Measurements from ENCODE around the gene CREBRF. TPM values are rescaled to one million over a fixed set of nuclear protein-coding genes. Genes with fewer than 3 reads are reported as not detected.

CREBRF gene
- total and polyA plus RNA-seq, 2 donors (not counting 1 experiment from before 2014, with no cell fraction given) = 29.7 to 89.7 TPM

- no peaks in the 10 kb centered on the region for H3K79me2 ChIP-seq (ENCODE audit: control insufficient read depth, insufficient read depth, low read length)
- Mint-ChIP-seq H3K4me1 (no peaks in the 10 kb centered on the region), H3K4me3 (no peak overlapping the region), H3K27ac (no peak overlapping the region), H3K27me3 (no peaks in the 10 kb centered on the region), H3K9me3 (ENCODE audit: insufficient read depth) (no peaks in the 10 kb centered on the region)
- ATAC-seq (ENCODE audit: low read depth) (no peak), DNase-seq (peak; percentile 18)
- H3K27me3 ChIP-seq (replicated peaks in 1 of 4; ENCODE audit: control extremely low read depth in 1 of 4, control insufficient read depth in 3 of 4, insufficient read depth in 4 of 4, low read length in 3 of 4) = peaks cover 0 to 2% (median 0%) of the 10 kb centered on the region in 4 experiments
- intact Hi-C loops (cut with micrococcal nuclease) = no loop called here
- H3K4me3 ChIP-seq (ENCODE audit: control extremely low read depth in 1 of 5, extremely low read depth in 1 of 5, insufficient read depth in 1 of 5, low read depth in 2 of 5, low read length in 4 of 5) = no peak overlapping the region
- H4K20me1 ChIP-seq (ENCODE audit: control insufficient read depth, insufficient read depth, low read length, poor library complexity, severe bottlenecking) = no peaks in the 10 kb centered on the region
- CTCF ChIA-PET = interaction anchor here (0.9 kb wide), 1 partner anchor 204 kb away, joined by 4 read pairs; the partner anchor contains the start of gene ATP6V0E1
- H3K9ac ChIP-seq (ENCODE audit: low read length) = no peak overlapping the region
- H3K9me3 ChIP-seq (ENCODE audit: control extremely low read depth in 1 of 3, control insufficient read depth in 2 of 3, insufficient read depth in 1 of 3, low read length in 2 of 3) = peaks cover 0 to 2% (median 0%) of the 10 kb centered on the region in 3 donors
- H2AFZ ChIP-seq (ENCODE audit: insufficient read depth, low read depth, low read length, poor library complexity, severe bottlenecking) = no peak overlapping the region
- WGBS (ENCODE audit: insufficient coverage) = 79% methylated on average over 11 of the region's 11 CpGs
- TF ChIP-seq EZH2 (IDR thresholded peaks at IDR 0.05; ENCODE audit: borderline replicate concordance, insufficient read depth, low read depth, low read length, poor library complexity, severe bottlenecking) = no peak
- no peak for TF ChIP-seq CTCF (IDR thresholded peaks at IDR 0.05)
- POLR2A ChIA-PET = no interaction called here
- no peak overlapping the region for H3K4me2 ChIP-seq (replicated peaks; ENCODE audit: low read depth, low read length, poor library complexity, severe bottlenecking)
- H3K36me3 ChIP-seq (replicated peaks in 1 of 2; ENCODE audit: control extremely low read depth in 1 of 2, control insufficient read depth in 1 of 2, extremely low read depth in 1 of 2, insufficient read depth in 2 of 2, low read length in 1 of 2) = no peaks in the 10 kb centered on the region
- H3K4me1 ChIP-seq (ENCODE audit: control insufficient read depth in 2 of 2, insufficient read depth in 2 of 2, low read length in 2 of 2) = no peaks in the 10 kb centered on the region
- H3K27ac ChIP-seq (ENCODE audit: low read length in 2 of 2) = no peak overlapping the region
Observed at GRCh38 chr5:173187054-173187743, 131.0 kb downstream of the CREBRF start.

GRCh38 chr5:173188280-173188679 is 132.1 kb downstream of the CREBRF start:
- Mint-ChIP-seq H3K4me1 (no peaks in the 10 kb centered on the region), H3K27me3 (no peaks in the 10 kb centered on the region), H3K27ac (no peak overlapping the region), H3K4me3 (no peak overlapping the region), H3K9me3 (ENCODE audit: insufficient read depth) (no peaks in the 10 kb centered on the region)
- Histone ChIP-seq H3K4me1 (ENCODE audit: control insufficient read depth in 2 of 2, insufficient read depth in 2 of 2, low read length in 2 of 2) (no peaks in the 10 kb centered on the region), H3K27me3 (replicated peaks in 1 of 4; ENCODE audit: control extremely low read depth in 1 of 4, control insufficient read depth in 3 of 4, insufficient read depth in 4 of 4, low read length in 3 of 4) (peaks cover 0 to 7% (median 0%) of the 10 kb centered on the region in 4 experiments), H4K20me1 (ENCODE audit: control insufficient read depth, insufficient read depth, low read length, poor library complexity, severe bottlenecking) (no peaks in the 10 kb centered on the region), H3K36me3 (replicated peaks in 1 of 2; ENCODE audit: control extremely low read depth in 1 of 2, control insufficient read depth in 1 of 2, extremely low read depth in 1 of 2, insufficient read depth in 2 of 2, low read length in 1 of 2) (no peaks in the 10 kb centered on the region), H3K4me3 (ENCODE audit: control extremely low read depth in 1 of 5, extremely low read depth in 1 of 5, insufficient read depth in 1 of 5, low read depth in 2 of 5, low read length in 4 of 5) (no peak overlapping the region), H2AFZ (ENCODE audit: insufficient read depth, low read depth, low read length, poor library complexity, severe bottlenecking) (no peak overlapping the region), H3K4me2 (replicated peaks; ENCODE audit: low read depth, low read length, poor library complexity, severe bottlenecking) (no peak overlapping the region), H3K9me3 (ENCODE audit: control extremely low read depth in 1 of 3, control insufficient read depth in 2 of 3, insufficient read depth in 1 of 3, low read length in 2 of 3) (no peaks in the 10 kb centered on the region), H3K27ac (ENCODE audit: low read length in 2 of 2) (no peak overlapping the region), H3K9ac (ENCODE audit: low read length) (no peak overlapping the region), H3K79me2 (ENCODE audit: control insufficient read depth, insufficient read depth, low read length) (no peaks in the 10 kb centered on the region)
- DNase-seq (no peak), ATAC-seq (ENCODE audit: low read depth) (no peak)
- TF ChIP-seq EZH2 (IDR thresholded peaks at IDR 0.05; ENCODE audit: borderline replicate concordance, insufficient read depth, low read depth, low read length, poor library complexity, severe bottlenecking) (no peak), CTCF (IDR thresholded peaks at IDR 0.05) (no peak)
- ChIA-PET CTCF (no interaction called here), POLR2A (no interaction called here)
- WGBS (ENCODE audit: insufficient coverage) = 100% methylated on average over 1 of the region's 2 CpGs
- intact Hi-C loops (cut with micrococcal nuclease) = no loop called here

Measured in B cell (primary cell).